Upper lobe of right lung (tissue), 1 donor: Measurements from ENCODE around the gene CAPZB. TPM values are rescaled to one million over a fixed set of nuclear protein-coding genes. Genes with fewer than 3 reads are reported as not detected.
"Not testable (repeated sequence)": the region's sequence is repeated elsewhere in the genome, so short reads cannot be mapped to it uniquely, and the experiment has no call there.

Source experiments
- ATAC-seq: fragments of 200-7000 bp; cut with Tn5 transposase; one replicate; pipeline ENCODE4 v1.9.1; 2020; ENCODE audit warnings: mild to moderate bottlenecking, moderate library complexity
- DNase-seq: peaks from one replicate; pipeline ENCODE4 v3.0.0-alpha.2; 2020
- H3K27ac ChIP-seq: fragments of 200-600 bp; one replicate; pipeline ENCODE4 v1.8.0; 2022
- H3K27me3 ChIP-seq: fragments of 200-600 bp; one replicate; pipeline ENCODE4 v1.8.0; 2022; ENCODE audit warnings: mild to moderate bottlenecking
- H3K36me3 ChIP-seq: fragments of 200-600 bp; one replicate; pipeline ENCODE4 v1.8.0; 2022
- H3K4me1 ChIP-seq: fragments of 200-600 bp; one replicate; pipeline ENCODE4 v1.8.0; 2022
- H3K4me3 ChIP-seq: fragments of 200-600 bp; one replicate; pipeline ENCODE4 v1.8.0; 2022; ENCODE audit warnings: mild to moderate bottlenecking
- H3K9me3 ChIP-seq: fragments of 200-600 bp; one replicate; pipeline ENCODE4 v1.8.0; 2022
- CTCF ChIP-seq: fragments of 200-600 bp; IDR thresholded peaks from one replicate; pipeline ENCODE4 v1.8.0; 2022; ENCODE audit warnings: antibody characterized with exemption
- intact Hi-C: fragments of 100-400 bp; cut with DNase I; formaldehyde crosslinking; loops from one replicate; pipeline ENCODE4 v1.11.0; 2022
- total RNA-seq: library from RNA; stranded (reverse); fragmentation: NEBNext Ultra II Directional; extraction: Animal tissue kit (Norgen Biotek cat#: 25700); gene quantifications from one replicate; pipeline ENCODE4 v1.2.1, GENCODE V29; 2021
- donor health status: DM: no; HTN: yes; CAD: no; lungs with severe emphysema.

CAPZB gene
- total RNA-seq, 1 donor from 2014 or later, result 237 TPM

GRCh38 chr1:19515201-19515600 lies 29.9 kb upstream of the CAPZB start:
- Histone ChIP-seq H3K4me1 (peaks cover 8% of the 10 kb centered on the region), H3K27ac (peak overlapping the region; percentile 24), H3K27me3 (no peaks in the 10 kb centered on the region), H3K36me3 (no peaks in the 10 kb centered on the region), H3K4me3 (no peak overlapping the region), H3K9me3 (no peaks in the 10 kb centered on the region)
- intact Hi-C loops, result no loop called here
- no peak for ATAC-seq
- TF ChIP-seq CTCF, result no peak
- no peak for DNase-seq

- TF ChIP-seq CTCF, result no peak
- Histone ChIP-seq H3K36me3 (no peaks in the 10 kb centered on the region), H3K27me3 (no peaks in the 10 kb centered on the region), H3K9me3 (no peaks in the 10 kb centered on the region), H3K4me3 (no peak overlapping the region), H3K27ac (peak overlapping the region; percentile 49), H3K4me1 (peaks cover 8% of the 10 kb centered on the region)
- DNase-seq, result no peak
- intact Hi-C loops, result no loop called here
- peak; percentile 65 for ATAC-seq
These were observed 29.1 kb upstream of the CAPZB start for GRCh38 chr1:19514391-19514831.

GRCh38 chr1:19512545-19512944 lies 27.2 kb upstream of the CAPZB start:
- no peak for TF ChIP-seq CTCF
- intact Hi-C loops, result no loop called here
- Histone ChIP-seq H3K4me3 (no peak overlapping the region), H3K4me1 (peaks cover 16% of the 10 kb centered on the region), H3K27ac (no peak overlapping the region), H3K9me3 (no peaks in the 10 kb centered on the region), H3K36me3 (no peaks in the 10 kb centered on the region), H3K27me3 (no peaks in the 10 kb centered on the region)
- ATAC-seq (no peak), DNase-seq (no peak)

- ATAC-seq (peak; percentile 65), DNase-seq (no peak)
- Histone ChIP-seq H3K36me3 (no peaks in the 10 kb centered on the region), H3K9me3 (no peaks in the 10 kb centered on the region), H3K4me3 (no peak overlapping the region), H3K27me3 (no peaks in the 10 kb centered on the region), H3K4me1 (peaks cover 18% of the 10 kb centered on the region), H3K27ac (no peak overlapping the region)
- no peak for TF ChIP-seq CTCF
- intact Hi-C loops, result no loop called here
These were observed 25.8 kb upstream of the CAPZB start for GRCh38 chr1:19511116-19511515.

- H3K4me3 ChIP-seq, H3K36me3 ChIP-seq, ATAC-seq, H3K9me3 ChIP-seq, H3K27ac ChIP-seq, intact Hi-C loops, DNase-seq, H3K27me3 ChIP-seq: not testable (repeated sequence)
- peaks cover 32% of the 10 kb centered on the region for H3K4me1 ChIP-seq
These were observed 24.3 kb upstream of the CAPZB start for GRCh38 chr1:19509647-19510046.

GRCh38 chr1:19507516-19507915 lies 22.2 kb upstream of the CAPZB start:
- no peak for TF ChIP-seq CTCF
- Histone ChIP-seq H3K27ac (peak overlapping the region; percentile 47), H3K4me1 (peaks cover 35% of the 10 kb centered on the region), H3K4me3 (no peak overlapping the region), H3K9me3 (no peaks in the 10 kb centered on the region), H3K36me3 (no peaks in the 10 kb centered on the region), H3K27me3 (no peaks in the 10 kb centered on the region)
- ATAC-seq (no peak), DNase-seq (no peak)
- intact Hi-C loops, result no loop called here
